Lower leg skin (tissue), 4 donors: ENCODE results near the gene CAPN5. TPM values are rescaled to one million over a fixed set of nuclear protein-coding genes. Genes with fewer than 3 reads are reported as not detected.

Experiments
- DNase-seq, 2 donors: peaks; one replicate each; pipeline ENCODE4 v3.0.0-alpha.2; 2019; ENCODE audit warnings: low spot score in 2 of 2
- H3K4me3 ChIP-seq: fragments of 200-600 bp; sonication (generic); 2 replicates; pipeline ENCODE4 v1.5.1; 2017; ENCODE audit warnings: mild to moderate bottlenecking, low read depth; ENCODE audit not compliant: poor library complexity, severe bottlenecking
- CTCF ChIP-seq, 3 donors: fragments of 450-650 bp; IDR thresholded peaks; one replicate each; pipeline ENCODE4 v1.5.1; 2016; ENCODE audit warnings: antibody characterized with exemption in 3 of 3, mild to moderate bottlenecking in 3 of 3, moderate library complexity in 2 of 3
- POLR2A ChIP-seq, 2 donors: fragments of 450-650 bp; IDR thresholded peaks; one replicate each; pipeline ENCODE4 v1.6.1; 2016 to 2017; ENCODE audit warnings: antibody characterized with exemption in 2 of 2, mild to moderate bottlenecking in 1 of 2, moderate library complexity in 1 of 2
- WGBS, 2 donors: methylation state at CpG; one replicate each; pipeline ENCODE4 v1.1.5; 2018; 5-methylcytosine and 5-hydroxymethylcytosine counted together
- intact Hi-C: fragments of 100-400 bp; cut with DNase I; formaldehyde crosslinking; loops from one replicate; pipeline ENCODE4 v1.15.0; 2023; ENCODE audit warnings: low total_unique reads
- total RNA-seq, 4 donors: library from RNA; depleted of rRNA; stranded (reverse); fragments of >200 nt; gene quantifications; one replicate each; pipeline ENCODE4 v1.1.0, GENCODE V29; 2016

The CAPN5 gene
- total RNA-seq, 4 donors from 2014 or later = 0.38 to 1.9 (median 1.2) TPM

DNA sequence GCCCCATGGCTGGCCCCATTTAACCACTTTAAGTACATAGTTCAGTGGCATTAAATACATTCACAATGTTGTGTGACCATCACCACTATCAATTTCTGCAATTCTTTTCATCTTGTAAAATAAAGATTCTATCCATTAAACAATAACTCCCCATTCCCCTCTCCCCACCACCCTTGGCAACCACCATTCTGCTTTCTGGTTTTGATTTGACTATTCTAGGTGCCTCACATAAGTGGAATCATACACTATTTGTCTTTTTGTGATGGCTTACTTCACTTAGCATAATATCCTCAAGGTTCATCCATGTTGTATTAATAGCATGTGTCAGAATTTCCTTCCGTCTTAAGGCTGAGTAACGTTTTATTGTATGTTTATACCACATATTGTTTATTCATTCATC lies 68.3 kb downstream of the CAPN5 start:
- 15 to 28% methylated on average over 1 to 2 of the region's 2 CpGs for whole genome bisulfite sequencing, 2 donors
- no peak for DNase-seq
- intact Hi-C loops = no loop called here
- H3K4me3 ChIP-seq = no peak overlapping the region
- TF ChIP-seq CTCF (IDR thresholded peaks at IDR 0.05) = no peak
- TF ChIP-seq POLR2A (IDR thresholded peaks at IDR 0.05) = no peak

- intact Hi-C loops = no loop called here
- no peak overlapping the region for H3K4me3 ChIP-seq
- no peak for DNase-seq
- TF ChIP-seq CTCF (IDR thresholded peaks at IDR 0.05) (no peak), POLR2A (IDR thresholded peaks at IDR 0.05) (no peak)
- 62 to 77% methylated on average over 8 of the region's 8 CpGs for WGBS, 2 donors
These were observed 69.3 kb downstream of the CAPN5 start for GRCh38 chr11:77136074-77136473.

GRCh38 chr11:77136784-77137420 lies 70.1 kb downstream of the CAPN5 start:
- intact Hi-C loops = no loop called here
- TF ChIP-seq POLR2A (IDR thresholded peaks at IDR 0.05) = no peak
- no peak for TF ChIP-seq CTCF (IDR thresholded peaks at IDR 0.05)
- DNase-seq = no peak
- H3K4me3 ChIP-seq = no peak overlapping the region
- 68 to 86% methylated on average over 12 of the region's 12 CpGs for WGBS, 2 donors

- no peak overlapping the region for H3K4me3 ChIP-seq
- WGBS, 2 donors = 72 to 73% methylated on average over 8 to 11 of the region's 11 CpGs
- TF ChIP-seq POLR2A (IDR thresholded peaks at IDR 0.05) = no peak
- no peak for TF ChIP-seq CTCF (IDR thresholded peaks at IDR 0.05)
- no peak for DNase-seq
- intact Hi-C loops = no loop called here
These were observed 70.7 kb downstream of the CAPN5 start for GRCh38 chr11:77137421-77137820.

DNA sequence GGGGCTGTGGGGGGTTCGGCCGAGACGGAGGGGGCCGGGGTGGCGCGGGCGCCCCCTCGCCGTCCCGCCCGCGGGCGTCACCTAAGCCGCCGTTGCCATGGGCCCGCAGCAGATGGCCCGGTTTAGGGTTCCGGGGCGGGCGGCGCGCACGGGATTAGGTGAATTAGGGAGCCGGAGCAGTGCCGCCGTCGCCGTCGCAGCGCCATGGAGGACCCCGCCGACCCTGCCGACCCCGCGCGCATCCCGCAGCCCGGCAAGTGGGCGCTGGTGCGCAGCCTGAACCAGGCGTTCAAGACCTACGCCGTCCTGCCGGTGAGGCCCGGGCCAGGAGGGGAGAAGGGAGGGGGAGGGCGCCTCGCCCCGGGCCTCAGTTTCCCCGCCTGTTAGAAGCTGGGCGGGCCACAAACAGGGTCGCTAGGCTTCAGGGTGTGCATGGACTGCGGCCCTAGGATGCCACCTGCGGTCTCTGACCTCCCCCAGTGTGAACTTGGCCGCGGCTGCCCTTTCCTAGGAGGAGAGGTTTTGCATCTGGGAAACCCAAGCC lies 71.4 kb downstream of the CAPN5 start:
- H3K4me3 ChIP-seq = no peak overlapping the region
- 23 to 24% methylated on average over 20 to 34 of the region's 55 CpGs for WGBS, 2 donors
- DNase-seq = no peak
- TF ChIP-seq POLR2A (IDR thresholded peaks at IDR 0.05) = no peak
- intact Hi-C loops = no loop called here

- TF ChIP-seq CTCF (IDR thresholded peaks at IDR 0.05) = no peak
- no peak for TF ChIP-seq POLR2A (IDR thresholded peaks at IDR 0.05)
- intact Hi-C loops = no loop called here
- H3K4me3 ChIP-seq = no peak overlapping the region
- DNase-seq = no peak
- 91 to 97% methylated on average over 8 of the region's 8 CpGs for WGBS, 2 donors
These were observed 72.4 kb downstream of the CAPN5 start for GRCh38 chr11:77139201-77139600.
